A375 (cell line): ENCODE data around the gene KIAA0040. TPM values are rescaled to one million over a fixed set of nuclear protein-coding genes. Genes with fewer than 3 reads are reported as not detected.

Source experiments
- total RNA-seq: library from RNA; depleted of rRNA; stranded (reverse); fragments of >200 nt; shearing (Covaris generic); gene quantifications from 2 replicates; pipeline ENCODE4 v1.2.3, GENCODE V29; 2014; rRNA removed

Gene KIAA0040
- total RNA-seq, result 26.5 and 28.4 TPM in 2 replicates

DNA sequence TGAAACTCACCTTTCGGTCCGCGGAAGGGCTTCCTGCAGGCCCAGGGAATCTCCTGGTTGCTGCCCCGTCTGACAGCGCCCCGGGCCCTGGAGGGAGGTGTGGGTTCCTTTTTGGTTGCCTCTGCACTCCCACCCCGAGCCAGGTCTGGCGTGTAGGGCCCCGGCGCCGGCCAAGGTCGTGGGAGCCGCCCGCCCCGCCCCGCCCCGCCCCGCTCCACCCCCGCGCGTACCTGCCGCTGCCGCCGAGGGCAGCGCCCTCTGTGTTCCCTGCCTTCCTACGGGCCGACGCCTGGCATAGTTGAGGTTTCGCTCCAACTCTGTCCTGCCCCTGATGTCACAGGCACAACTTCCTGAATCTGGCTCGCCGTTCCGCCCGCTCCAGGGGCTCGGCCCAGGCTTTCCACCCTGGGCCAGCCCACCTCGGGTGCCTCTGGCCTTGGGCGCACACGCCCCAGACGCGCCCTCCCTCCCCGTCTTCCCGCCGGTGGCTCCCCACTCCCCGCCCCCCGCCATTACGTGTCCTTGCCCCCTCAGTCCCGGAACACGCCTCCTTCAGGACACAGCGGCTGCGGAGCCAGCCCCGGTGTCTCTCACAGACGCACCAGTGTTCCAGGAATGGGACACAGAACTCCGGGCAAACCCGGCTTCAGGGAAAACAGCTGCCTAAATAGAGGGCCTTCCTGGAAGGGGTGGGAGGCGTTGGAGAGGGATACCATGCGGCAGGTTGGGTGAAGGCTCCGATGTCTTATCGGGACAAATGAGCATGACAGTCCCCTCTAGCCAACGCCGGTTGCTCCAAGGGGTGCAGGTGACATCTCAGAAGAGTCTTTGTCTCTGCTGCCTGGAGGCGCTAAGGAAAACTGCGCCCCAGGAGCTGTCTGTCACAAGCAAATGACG, at the start of gene KIAA0040:
Gene KIAA0040, minus strand, starts transcription at position 147 of the 897 bp plus-strand sequence. CDS start 31,763 bp downstream, outside the sequence.

Other genes starting within 250 kb of the KIAA0040 start
- 1,740 and 2,265 TPM in 2 replicates for gene CACYBP, start 192.8 kb downstream of the KIAA0040 start, total RNA-seq
- 39.0 and 42.1 TPM in 2 replicates for gene MRPS14, start 169.4 kb downstream of the KIAA0040 start, total RNA-seq
- gene TNN, start 124.9 kb downstream of the KIAA0040 start, total RNA-seq, result not detected in 2 replicates